Measurements from ENCODE around the gene IL23R. TPM values are rescaled to one million over a fixed set of nuclear protein-coding genes. Genes with fewer than 3 reads are reported as not detected.

IL23R gene
- total RNA-seq, 1 experiment from 2014 or later: not detected

GRCh38 chr1:67188137-67188536 lies 21.9 kb downstream of the IL23R start:
- Mint-ChIP-seq H3K4me3 (no peak overlapping the region), H3K36me3 (ENCODE audit: insufficient read depth in 1 of 3, low read depth in 3 of 3) (no peaks in the 10 kb centered on the region), H3K27me3 (ENCODE audit: low read depth) (no peaks in the 10 kb centered on the region), H3K9me3 (no peaks in the 10 kb centered on the region; a peak in 1 of 5 replicates), H3K4me1 (no peaks in the 10 kb centered on the region), H3K27ac (no peak overlapping the region)
- H2AK5ac ChIP-seq (ENCODE audit: insufficient read length, low read length): no peak overlapping the region
- H3K23me2 ChIP-seq (ENCODE audit: insufficient read length, low read depth, low read length, poor library complexity, severe bottlenecking): no peaks in the 10 kb centered on the region
- no peak overlapping the region for H3T11ph ChIP-seq (ENCODE audit: low read length)
- H3K4ac ChIP-seq (ENCODE audit: low read depth, low read length): no peak overlapping the region
- H2BK5ac ChIP-seq (ENCODE audit: insufficient read length, low read length): no peak overlapping the region
- H2BK20ac ChIP-seq (ENCODE audit: low read depth, low read length, poor library complexity, severe bottlenecking): no peak overlapping the region
- H3K18ac ChIP-seq (ENCODE audit: insufficient read length, low read depth, low read length): no peak overlapping the region
- no peak overlapping the region for H3K56ac ChIP-seq (ENCODE audit: insufficient read length, low read depth, low read length)
- H3K27me3 ChIP-seq (ENCODE audit: insufficient read depth, low read length): no peaks in the 10 kb centered on the region
- no peak overlapping the region for H3K4me2 ChIP-seq (ENCODE audit: insufficient read depth, insufficient read length, low read length)
- no peak overlapping the region for H3K9ac ChIP-seq (ENCODE audit: extremely low read depth, insufficient read length, low read length)
- WGBS (ENCODE audit: extremely low coverage, insufficient read length, low lambda C conversion rate): no CpG with 5 or more reads among the region's 2 CpGs
- no peak overlapping the region for H2BK12ac ChIP-seq (ENCODE audit: insufficient read length, low read depth, low read length)
- no peak overlapping the region for H4K5ac ChIP-seq (ENCODE audit: insufficient read length, low read depth, low read length)
- no peak overlapping the region for H2BK15ac ChIP-seq (ENCODE audit: low read depth, low read length)
- no peak overlapping the region for H4K8ac ChIP-seq (replicated peaks; ENCODE audit: insufficient read length, low read depth, low read length)
- H4K91ac ChIP-seq (ENCODE audit: insufficient read length, low read depth, low read length): no peak overlapping the region
- no peak overlapping the region for H2BK120ac ChIP-seq (ENCODE audit: low read depth, low read length, poor library complexity, severe bottlenecking)
- no peaks in the 10 kb centered on the region for H3K4me1 ChIP-seq (ENCODE audit: insufficient read depth, low read length)
- no peaks in the 10 kb centered on the region for H4K20me1 ChIP-seq (ENCODE audit: control insufficient read depth, insufficient read depth, insufficient read length)
- TF ChIP-seq CTCF (conservative IDR thresholded peaks at IDR 0.05): no peak
- no peaks in the 10 kb centered on the region for H3K79me1 ChIP-seq (ENCODE audit: insufficient read depth, low read depth, low read length, poor library complexity, severe bottlenecking)
- no peak for DNase-seq
- no peaks in the 10 kb centered on the region for H3K9me3 ChIP-seq (ENCODE audit: control insufficient read depth, low read depth, low read length)
- H3K23ac ChIP-seq (ENCODE audit: insufficient read length, low read depth, low read length): no peak overlapping the region
- H2AFZ ChIP-seq (ENCODE audit: low read length): no peak overlapping the region
- no peaks in the 10 kb centered on the region for H3K79me2 ChIP-seq (ENCODE audit: insufficient read depth, low read length)
- H3K27ac ChIP-seq (ENCODE audit: insufficient read length, low read depth, low read length): no peak overlapping the region
- H3K14ac ChIP-seq (ENCODE audit: insufficient read depth, low read length): no peak overlapping the region

All from H9 (cell line).